Measurements from ENCODE around the gene CNST. TPM values are rescaled to one million over a fixed set of nuclear protein-coding genes. Genes with fewer than 3 reads are reported as not detected.

CNST gene
- total RNA-seq, 1 donor from 2014 or later, result 14.6 TPM

DNA sequence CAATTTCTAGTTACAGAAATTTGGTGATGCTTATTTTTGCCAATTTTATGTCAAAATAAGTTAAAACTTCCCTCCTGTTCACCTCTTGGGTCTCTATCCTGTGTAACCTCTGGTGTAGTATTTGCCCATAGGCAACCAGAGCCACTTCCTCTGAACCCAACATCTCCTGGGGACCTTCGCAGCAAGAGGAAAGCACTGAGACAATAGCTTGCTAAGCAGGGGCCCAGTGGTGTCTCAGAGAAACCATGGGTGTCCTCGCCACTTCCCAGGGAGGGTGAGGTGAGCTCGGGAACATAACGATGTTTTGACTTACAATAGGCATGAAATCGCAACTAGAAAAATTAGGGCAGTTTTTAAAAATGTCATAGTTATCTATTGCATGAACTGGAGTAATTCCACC is 101.5 kb downstream of the CNST start:
- H3K36me3 Mint-ChIP-seq (ENCODE audit: low read depth, unreplicated experiment), result no peaks in the 10 kb centered on the region
- H3K27ac Mint-ChIP-seq (ENCODE audit: unreplicated experiment), result no peak overlapping the region
- H3K4me3 Mint-ChIP-seq (ENCODE audit: unreplicated experiment), result no peak overlapping the region
- no peak for DNase-seq (ENCODE audit: low spot score)
- TF ChIP-seq, protein P1, sequence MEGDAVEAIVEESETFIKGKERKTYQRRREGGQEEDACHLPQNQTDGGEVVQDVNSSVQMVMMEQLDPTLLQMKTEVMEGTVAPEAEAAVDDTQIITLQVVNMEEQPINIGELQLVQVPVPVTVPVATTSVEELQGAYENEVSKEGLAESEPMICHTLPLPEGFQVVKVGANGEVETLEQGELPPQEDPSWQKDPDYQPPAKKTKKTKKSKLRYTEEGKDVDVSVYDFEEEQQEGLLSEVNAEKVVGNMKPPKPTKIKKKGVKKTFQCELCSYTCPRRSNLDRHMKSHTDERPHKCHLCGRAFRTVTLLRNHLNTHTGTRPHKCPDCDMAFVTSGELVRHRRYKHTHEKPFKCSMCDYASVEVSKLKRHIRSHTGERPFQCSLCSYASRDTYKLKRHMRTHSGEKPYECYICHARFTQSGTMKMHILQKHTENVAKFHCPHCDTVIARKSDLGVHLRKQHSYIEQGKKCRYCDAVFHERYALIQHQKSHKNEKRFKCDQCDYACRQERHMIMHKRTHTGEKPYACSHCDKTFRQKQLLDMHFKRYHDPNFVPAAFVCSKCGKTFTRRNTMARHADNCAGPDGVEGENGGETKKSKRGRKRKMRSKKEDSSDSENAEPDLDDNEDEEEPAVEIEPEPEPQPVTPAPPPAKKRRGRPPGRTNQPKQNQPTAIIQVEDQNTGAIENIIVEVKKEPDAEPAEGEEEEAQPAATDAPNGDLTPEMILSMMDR (IDR thresholded peaks at IDR 0.05; ENCODE audit: unreplicated experiment), result no peak
- peaks cover 3% of the 10 kb centered on the region for H3K4me1 Mint-ChIP-seq (ENCODE audit: unreplicated experiment)
- no peaks in the 10 kb centered on the region for H3K9me3 Mint-ChIP-seq (ENCODE audit: unreplicated experiment)
- H3K27me3 Mint-ChIP-seq (ENCODE audit: unreplicated experiment), result no peaks in the 10 kb centered on the region

DNA sequence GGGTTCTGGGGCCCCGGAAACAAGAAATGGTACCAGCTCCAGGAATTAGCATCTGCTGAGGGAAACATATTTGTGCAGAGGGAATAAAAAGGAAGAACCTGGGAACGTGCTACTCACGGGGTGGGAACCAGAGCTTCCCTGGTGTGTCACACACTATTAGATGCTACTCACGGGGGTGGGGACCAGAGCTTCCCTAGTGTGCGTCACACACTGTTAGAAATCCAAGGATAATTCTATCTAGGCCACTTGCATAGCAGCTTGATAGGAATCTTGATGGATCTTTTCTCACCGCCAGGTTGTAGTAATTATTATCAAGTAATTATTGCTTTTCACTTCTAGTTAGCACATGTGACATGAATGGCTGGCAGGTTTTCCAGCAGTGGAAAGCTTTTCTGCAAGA is 103.4 kb downstream of the CNST start:
- peaks cover 3% of the 10 kb centered on the region for H3K4me1 Mint-ChIP-seq (ENCODE audit: unreplicated experiment)
- no peaks in the 10 kb centered on the region for H3K27me3 Mint-ChIP-seq (ENCODE audit: unreplicated experiment)
- no peaks in the 10 kb centered on the region for H3K36me3 Mint-ChIP-seq (ENCODE audit: low read depth, unreplicated experiment)
- no peaks in the 10 kb centered on the region for H3K9me3 Mint-ChIP-seq (ENCODE audit: unreplicated experiment)
- no peak for DNase-seq (ENCODE audit: low spot score)
- no peak overlapping the region for H3K4me3 Mint-ChIP-seq (ENCODE audit: unreplicated experiment)
- no peak overlapping the region for H3K27ac Mint-ChIP-seq (ENCODE audit: unreplicated experiment)
- TF ChIP-seq, protein P1 (IDR thresholded peaks at IDR 0.05; ENCODE audit: unreplicated experiment), result no peak

DNA sequence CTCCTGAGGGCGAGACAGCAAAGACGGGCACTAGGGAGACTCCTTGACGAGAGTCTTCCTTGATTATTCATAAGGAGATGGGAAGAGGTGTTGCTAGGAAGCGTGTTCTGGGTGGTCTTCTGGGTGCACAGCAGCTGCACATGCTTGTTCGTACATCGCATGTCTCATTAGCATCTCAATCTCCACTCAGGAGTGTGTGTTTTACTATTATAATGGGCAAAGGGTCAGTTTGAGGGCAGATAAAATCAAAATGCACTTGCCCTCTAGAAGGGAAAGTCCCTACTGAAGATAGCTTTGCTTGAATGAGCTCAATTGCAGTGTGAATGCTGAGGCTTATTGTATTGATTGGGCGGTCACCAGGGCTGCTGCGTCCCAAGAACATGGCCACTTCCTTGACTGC is 107.8 kb downstream of the CNST start:
- H3K4me3 Mint-ChIP-seq (ENCODE audit: unreplicated experiment), result no peak overlapping the region

DNA sequence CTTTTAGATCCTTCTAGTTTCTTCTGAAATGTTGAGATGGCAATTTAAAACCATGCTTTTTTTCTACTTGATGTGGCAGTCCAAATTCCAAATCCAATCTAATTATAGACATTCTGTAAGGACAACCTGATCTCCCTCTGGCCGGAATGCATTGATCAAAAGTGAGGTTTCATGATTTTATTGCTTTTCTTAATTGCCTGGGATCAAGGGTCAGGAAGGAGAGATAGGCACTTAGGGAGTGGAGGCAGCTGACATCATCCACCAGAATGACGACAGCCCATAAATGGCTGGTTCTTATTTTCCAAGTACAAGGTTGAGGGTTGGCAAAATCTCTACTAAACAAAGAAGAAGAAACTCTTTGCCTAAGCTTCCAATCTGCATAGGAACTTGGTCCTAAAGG is 111.6 kb downstream of the CNST start:
- H3K36me3 Mint-ChIP-seq (ENCODE audit: low read depth, unreplicated experiment), result no peaks in the 10 kb centered on the region
- H3K4me3 Mint-ChIP-seq (ENCODE audit: unreplicated experiment), result no peak overlapping the region
- TF ChIP-seq, protein P1 (IDR thresholded peaks at IDR 0.05; ENCODE audit: unreplicated experiment), result no peak
- H3K9me3 Mint-ChIP-seq (ENCODE audit: unreplicated experiment), result no peaks in the 10 kb centered on the region
- no peak overlapping the region for H3K27ac Mint-ChIP-seq (ENCODE audit: unreplicated experiment)
- no peak for DNase-seq (ENCODE audit: low spot score)
- peaks cover 4% of the 10 kb centered on the region for H3K27me3 Mint-ChIP-seq (ENCODE audit: unreplicated experiment)
- H3K4me1 Mint-ChIP-seq (ENCODE audit: unreplicated experiment), result no peaks in the 10 kb centered on the region

More for the DNA sequence above, 107.8 kb downstream of the CNST start:
- Mint-ChIP-seq H3K36me3 (ENCODE audit: low read depth, unreplicated experiment) (no peaks in the 10 kb centered on the region), H3K4me1 (ENCODE audit: unreplicated experiment) (no peaks in the 10 kb centered on the region), H3K9me3 (ENCODE audit: unreplicated experiment) (no peaks in the 10 kb centered on the region), H3K27me3 (ENCODE audit: unreplicated experiment) (no peaks in the 10 kb centered on the region), H3K27ac (ENCODE audit: unreplicated experiment) (no peak overlapping the region)
- DNase-seq (ENCODE audit: low spot score), result no peak
- TF ChIP-seq, protein P1 (IDR thresholded peaks at IDR 0.05; ENCODE audit: unreplicated experiment), result no peak

DNA sequence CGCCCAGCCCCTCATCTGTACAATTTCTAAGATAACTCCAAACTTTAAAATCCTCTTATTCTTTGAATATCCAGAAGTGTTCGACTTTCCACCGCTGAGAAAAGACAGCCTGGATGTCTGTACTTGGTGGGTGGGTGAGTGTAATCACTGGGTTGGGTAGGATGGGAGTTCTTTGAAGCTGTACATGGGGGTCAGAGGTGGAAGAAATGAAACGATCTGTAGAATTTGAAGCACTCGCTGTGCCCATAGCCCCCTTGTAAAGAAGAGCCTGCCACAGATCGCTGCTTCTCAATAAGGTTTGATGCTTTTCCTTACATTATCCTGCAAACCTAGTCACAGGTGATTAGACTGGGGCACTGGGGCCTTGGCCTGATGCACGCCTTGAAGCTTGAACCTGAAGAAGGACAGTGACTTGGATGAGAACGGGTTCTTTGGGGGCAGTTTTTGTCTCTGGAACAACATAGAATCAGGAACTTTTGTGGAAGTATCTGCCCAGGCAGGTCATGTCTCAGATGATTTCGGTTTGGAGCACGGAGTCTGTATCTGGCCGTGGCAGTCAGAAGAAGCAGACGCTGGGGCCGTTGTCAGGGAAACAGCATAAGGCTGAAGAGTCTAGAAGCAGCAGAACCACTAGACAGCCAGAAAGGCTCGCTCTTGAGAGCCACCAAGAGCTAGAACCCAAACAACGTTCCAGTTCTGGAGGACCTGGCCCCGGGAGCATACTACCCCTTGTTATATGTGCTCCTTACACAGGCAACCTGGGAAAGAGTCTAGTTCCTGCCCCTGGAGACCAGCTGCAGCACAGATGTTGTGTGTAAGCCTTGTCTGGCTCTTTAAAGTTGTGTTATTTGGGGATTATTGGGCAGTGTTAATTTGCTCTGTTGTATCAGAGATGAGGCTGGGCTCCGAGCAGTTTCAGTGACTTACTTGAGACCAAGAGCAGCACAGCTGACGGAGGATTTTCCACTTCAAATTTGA is 112.8 kb downstream of the CNST start:
- DNase-seq (ENCODE audit: low spot score), result no peak
- Mint-ChIP-seq H3K4me3 (ENCODE audit: unreplicated experiment) (no peak overlapping the region), H3K27me3 (ENCODE audit: unreplicated experiment) (peaks cover 4% of the 10 kb centered on the region), H3K4me1 (ENCODE audit: unreplicated experiment) (no peaks in the 10 kb centered on the region), H3K27ac (ENCODE audit: unreplicated experiment) (no peak overlapping the region), H3K9me3 (ENCODE audit: unreplicated experiment) (no peaks in the 10 kb centered on the region), H3K36me3 (ENCODE audit: low read depth, unreplicated experiment) (no peaks in the 10 kb centered on the region)
- TF ChIP-seq, protein P1 (IDR thresholded peaks at IDR 0.05; ENCODE audit: unreplicated experiment), result no peak
